H1 (cell line): ENCODE results near the gene PRKCA. TPM values are rescaled to one million over a fixed set of nuclear protein-coding genes. Genes with fewer than 3 reads are reported as not detected.

Source experiments
- CTCF ChIA-PET: fragments of 300-600 bp; sonication (Branson Sonifier 250); formaldehyde crosslinking; loops from one replicate; lab custom pipeline; 2021; ENCODE audit not compliant: partially characterized antibody; lab: Charles Lee
- POLR2A ChIA-PET: fragments of 300-600 bp; sonication (Branson Sonifier 250); formaldehyde crosslinking; loops from one replicate; lab custom pipeline; 2021; ENCODE audit warnings: inconsistent platforms; ENCODE audit not compliant: partially characterized antibody; lab: Charles Lee
- DNase-seq, 2 experiments: peaks; one replicate each; pipeline versions ENCODE4 v3.0.0 to v3.0.0-alpha.2; 2010 to 2022; ENCODE audit warnings: low spot score in 2 of 2, low read depth in 1 of 2, mixed read lengths in 1 of 2
- FAIRE-seq: peaks from 2 replicates; lab custom pipeline; 2011; peaks lifted over from hg19 to GRCh38; lab: Jason Lieb, UNC
- H2AFZ ChIP-seq: 2 replicates; pipeline ENCODE4 v1.8.1; 2012; ENCODE audit warnings: low read length, inconsistent platforms
- H2AK5ac ChIP-seq: 2 replicates; pipeline ENCODE4 v1.6.1; 2013; ENCODE audit warnings: low read depth, low read length
- H2BK120ac ChIP-seq: replicated peaks from 2 replicates; pipeline ENCODE3; 2013; ENCODE audit warnings: low read depth, low read length, inconsistent platforms
- H2BK12ac ChIP-seq: 2 replicates; pipeline ENCODE4 v1.6.1; 2013; ENCODE audit warnings: low read depth, low read length
- H2BK15ac ChIP-seq: 2 replicates; pipeline ENCODE4 v1.6.1; 2013; ENCODE audit warnings: low read length
- H2BK20ac ChIP-seq: 2 replicates; pipeline ENCODE4 v1.6.1; 2013; ENCODE audit warnings: low read length
- H2BK5ac ChIP-seq: 2 replicates; pipeline ENCODE4 v1.6.1; 2013; ENCODE audit warnings: low read depth, low read length
- H3K14ac ChIP-seq: 2 replicates; pipeline ENCODE4 v1.6.1; 2013; ENCODE audit warnings: inconsistent platforms; ENCODE audit not compliant: insufficient read length
- H3K18ac ChIP-seq: 2 replicates; pipeline ENCODE4 v1.6.1; 2013; ENCODE audit warnings: low read length; ENCODE audit errors: extremely low read depth
- H3K23ac ChIP-seq: 2 replicates; pipeline ENCODE4 v1.6.1; 2013; ENCODE audit warnings: inconsistent platforms; ENCODE audit not compliant: insufficient read length
- H3K23me2 ChIP-seq: 2 replicates; pipeline ENCODE4 v1.6.1; 2013; ENCODE audit warnings: low read depth, low read length
- H3K27ac ChIP-seq: 2 replicates; pipeline ENCODE4 v1.6.1; 2011; ENCODE audit warnings: low read depth, low read length, inconsistent platforms
- H3K27me3 ChIP-seq, 4 experiments: replicated peaks in 1 of 4; 1 replicate in 1 of 4; 2 replicates in 3 of 4; pipeline versions ENCODE4 v1.6.1 to v1.8.1; 2011 to 2013; ENCODE audit warnings: low read length in 3 of 4, mild to moderate bottlenecking in 3 of 4, inconsistent platforms in 2 of 4, mixed read lengths in 2 of 4, moderate library complexity in 1 of 4; ENCODE audit not compliant: control insufficient read depth in 3 of 4, insufficient read depth in 3 of 4; ENCODE audit errors: extremely low read depth in 1 of 4
- H3K36me3 ChIP-seq, 4 experiments: 2 replicates each; pipeline versions ENCODE4 v1.6.1 to v1.8.1; 2011 to 2013; ENCODE audit warnings: mild to moderate bottlenecking in 4 of 4, low read length in 3 of 4, moderate library complexity in 2 of 4, control low read depth in 1 of 4, inconsistent platforms in 1 of 4; ENCODE audit not compliant: insufficient read depth in 4 of 4, control insufficient read depth in 2 of 4
- H3K4ac ChIP-seq: replicated peaks from 2 replicates; pipeline ENCODE3; 2013; ENCODE audit warnings: low read length, low read depth, mixed read lengths, inconsistent platforms; ENCODE audit not compliant: insufficient read length
- H3K4me1 ChIP-seq, 4 experiments: replicated peaks in 1 of 4; 1 replicate in 1 of 4; 2 replicates in 3 of 4; pipeline versions ENCODE4 v1.6.1 to v1.8.1; 2011 to 2013; ENCODE audit warnings: low read length in 3 of 4, inconsistent platforms in 2 of 4, mixed read lengths in 1 of 4; ENCODE audit not compliant: insufficient read depth in 4 of 4, control insufficient read depth in 3 of 4
- H3K4me2 ChIP-seq, 2 experiments: 2 replicates each; pipeline versions ENCODE4 v1.6.1 to v1.8.1; 2011 to 2013; ENCODE audit warnings: low read depth in 2 of 2, low read length in 2 of 2, control low read depth in 1 of 2, inconsistent platforms in 1 of 2, mild to moderate bottlenecking in 1 of 2; ENCODE audit not compliant: insufficient read depth in 1 of 2
- H3K4me3 ChIP-seq, 4 experiments: fragments of 200-600, 300-600 bp in 1 of 4; sonication (generic), shearing (Covaris generic), sonication (Bioruptor Twin) in 1 of 4; 2 replicates each; pipeline versions ENCODE4 v1.5.1 to v1.8.1; 2011 to 2016; ENCODE audit warnings: low read length in 4 of 4, low read depth in 3 of 4, control low read depth in 2 of 4, inconsistent platforms in 2 of 4, mild to moderate bottlenecking in 2 of 4, mixed read lengths in 1 of 4, moderate library complexity in 1 of 4; ENCODE audit not compliant: insufficient read depth in 2 of 4; ENCODE audit errors: extremely low read depth in 1 of 4
- H3K56ac ChIP-seq: replicated peaks from 2 replicates; pipeline ENCODE3; 2013; ENCODE audit warnings: low read depth, mild to moderate bottlenecking, mixed read lengths, low read length, inconsistent platforms; ENCODE audit not compliant: insufficient read length
- H3K79me1 ChIP-seq: 2 replicates; pipeline ENCODE4 v1.6.1; 2013; ENCODE audit warnings: low read depth, low read length, control low read depth
- H3K79me2 ChIP-seq, 2 experiments: 2 replicates each; pipeline versions ENCODE4 v1.6.1 to v1.8.1; 2012 to 2013; ENCODE audit warnings: low read length in 2 of 2, mild to moderate bottlenecking in 2 of 2, inconsistent platforms in 1 of 2; ENCODE audit not compliant: insufficient read depth in 2 of 2, control insufficient read depth in 1 of 2
- H3K9ac ChIP-seq, 4 experiments: replicated peaks in 1 of 4; 1 replicate in 1 of 4; 2 replicates in 3 of 4; pipeline versions ENCODE4 v1.6.1 to v1.8.1; 2011 to 2013; ENCODE audit warnings: low read depth in 3 of 4, low read length in 3 of 4, control low read depth in 2 of 4, mild to moderate bottlenecking in 2 of 4, moderate library complexity in 2 of 4, inconsistent platforms in 1 of 4; ENCODE audit errors: extremely low read depth in 1 of 4
- H3K9me3 ChIP-seq, 2 experiments: 2 replicates each; pipeline versions ENCODE4 v1.6.1 to v1.8.1; 2012 to 2013; ENCODE audit warnings: mild to moderate bottlenecking in 2 of 2, moderate library complexity in 2 of 2, control low read depth in 1 of 2, inconsistent platforms in 1 of 2, low read depth in 1 of 2, low read length in 1 of 2, mixed read lengths in 1 of 2; ENCODE audit not compliant: insufficient read depth in 2 of 2
- H4K20me1 ChIP-seq, 2 experiments: replicated peaks in 1 of 2; 2 replicates each; pipeline versions ENCODE3 to v1.8.1; 2011 to 2013; ENCODE audit warnings: inconsistent platforms in 2 of 2, low read length in 2 of 2, mild to moderate bottlenecking in 1 of 2; ENCODE audit not compliant: insufficient read depth in 2 of 2, control insufficient read depth in 1 of 2
- H4K5ac ChIP-seq: 2 replicates; pipeline ENCODE4 v1.6.1; 2013; ENCODE audit warnings: low read length, low read depth, mixed read lengths, inconsistent platforms; ENCODE audit not compliant: insufficient read length
- H4K8ac ChIP-seq: 2 replicates; pipeline ENCODE4 v1.8.0; 2013; ENCODE audit warnings: mild to moderate bottlenecking, moderate library complexity, low read length, inconsistent platforms; ENCODE audit not compliant: insufficient read depth; ENCODE audit errors: extremely low read depth
- H4K91ac ChIP-seq: replicated peaks from 2 replicates; pipeline ENCODE3; 2013; ENCODE audit warnings: low read length, mixed read lengths, inconsistent platforms; ENCODE audit not compliant: insufficient read length
- CBX5 ChIP-seq: fragments of 300-800, 300-1000 bp; sonication (generic); IDR thresholded peaks from 2 replicates; pipeline ENCODE4 v1.7.1; 2016; ENCODE audit warnings: antibody characterized with exemption, low read length, low read depth
- CBX8 ChIP-seq: fragments of 300-800, 300-1000 bp; sonication (generic); IDR thresholded peaks from 2 replicates; pipeline ENCODE4 v1.7.1; 2016; ENCODE audit warnings: low read depth, low read length, borderline replicate concordance
- CREB1 ChIP-seq: IDR thresholded peaks from 2 replicates; pipeline ENCODE4 v1.6.1; 2012; ENCODE audit warnings: inconsistent platforms
- HDAC6 ChIP-seq: IDR thresholded peaks from one replicate; pipeline ENCODE4 v1.7.1; 2012; ENCODE audit warnings: low read depth, mild to moderate bottlenecking, inconsistent platforms, low read length, moderate library complexity
- RNF2 ChIP-seq: fragments of 200-900, 300-1000 bp; sonication (generic); IDR thresholded peaks from 2 replicates; pipeline ENCODE4 v1.7.1; 2016; ENCODE audit warnings: borderline replicate concordance, low read depth, mild to moderate bottlenecking, antibody characterized with exemption, low read length; ENCODE audit not compliant: poor library complexity, severe bottlenecking; ENCODE audit errors: missing control alignments
- SAP30 ChIP-seq: fragments of 300-600 bp; sonication (generic); IDR thresholded peaks from 2 replicates; pipeline ENCODE4 v1.7.1; 2012; ENCODE audit warnings: low read length, moderate library complexity, mild to moderate bottlenecking, inconsistent platforms; ENCODE audit not compliant: insufficient read depth, insufficient replicate concordance
- SIRT6 ChIP-seq: IDR thresholded peaks from one replicate; pipeline ENCODE4 v1.7.1; 2012; ENCODE audit warnings: low read length, inconsistent platforms
- WGBS, 2 experiments: shearing (Covaris generic) in 1 of 2; methylation state at CpG; one replicate each; pipeline versions ENCODE4 v1.1.6 to v1.1.7; 2013 to 2015; ENCODE audit warnings: low lambda C conversion rate in 2 of 2, mixed read lengths in 2 of 2, inconsistent platforms in 1 of 2, low coverage in 1 of 2, missing lambda C conversion rate in 1 of 2; ENCODE audit not compliant: insufficient replicate concordance in 2 of 2, insufficient coverage in 1 of 2, insufficient read length in 1 of 2; ENCODE audit errors: extremely low coverage in 1 of 2, missing lambda C conversion rate in 1 of 2; 5-methylcytosine and 5-hydroxymethylcytosine counted together
- polyA plus RNA-seq, 7 experiments: library from polyadenylated mRNA; depleted of rRNA in 3 of 7; stranded (reverse) in 5 of 7; unstranded in 2 of 7; fragments of >200 nt in 5 of 7; fragments of 200-250 nt in 2 of 7; gene quantifications; 1 replicate in 5 of 7; 2 replicates in 1 of 7; 4 replicates in 1 of 7; pipeline versions ENCODE4 v1.2.1 to v1.2.3, GENCODE V29; 2011 to 2013; ENCODE audit warnings: missing spikeins in 2 of 7, mixed read lengths in 2 of 7
- total RNA-seq: library from RNA; stranded (reverse); fragmentation: NEBNext Ultra II Directional; extraction: Animal tissue kit (Norgen Biotek cat#: 25700); gene quantifications from 2 replicates; pipeline ENCODE4 v1.2.1, GENCODE V29; 2021
- TF ChIP-seq, protein P1 (sequence below), 3 experiments: IDR thresholded peaks; 1 replicate in 2 of 3; 2 replicates in 1 of 3; pipeline versions ENCODE4 v1.5.1 to v1.6.1; 2011; ENCODE audit warnings: low read length in 3 of 3, mild to moderate bottlenecking in 3 of 3, inconsistent platforms in 2 of 3, low read depth in 1 of 3, moderate library complexity in 1 of 3; ENCODE audit not compliant: insufficient read depth in 1 of 3; ENCODE audit errors: control extremely low read depth in 1 of 3

The PRKCA gene
- total and polyA plus RNA-seq, 2 of the 8 experiments (the other 6 are each of a cell fraction or from before 2014, with no cell fraction given): 5.8 to 17.8 TPM

DNA sequence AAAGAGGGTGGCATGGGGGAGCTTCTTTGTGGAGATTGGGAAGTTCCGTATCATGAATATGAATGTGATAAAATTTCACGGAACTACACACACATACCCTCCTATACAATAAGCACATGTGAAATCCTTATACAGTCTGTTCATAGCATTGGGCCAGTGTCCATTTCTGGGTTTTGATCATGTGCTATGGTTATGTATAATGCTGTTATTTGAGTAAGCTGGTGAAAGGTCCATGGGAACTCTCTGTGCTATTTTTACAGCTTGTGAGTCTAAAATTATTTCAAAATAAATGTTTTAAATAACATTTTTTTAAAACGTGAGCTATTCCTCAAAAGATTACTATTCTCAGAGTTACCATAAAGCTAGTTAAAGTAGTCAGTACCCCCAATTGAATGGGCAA lies 327.3 kb downstream of the PRKCA start:
- H2BK12ac ChIP-seq: no peak overlapping the region

More for the DNA sequence above, 327.3 kb downstream of the PRKCA start:
- Histone ChIP-seq H2BK120ac (no peak overlapping the region), H3K27me3 (no peaks in the 10 kb centered on the region), H3K79me1 (no peaks in the 10 kb centered on the region), H3K36me3 (no peaks in the 10 kb centered on the region), H3K23me2 (no peaks in the 10 kb centered on the region), H3K4ac (no peak overlapping the region), H4K91ac (no peak overlapping the region), H3K79me2 (no peaks in the 10 kb centered on the region), H3K4me3 (no peak overlapping the region), H2AK5ac (no peak overlapping the region), H3K23ac (no peak overlapping the region), H2AFZ (no peak overlapping the region), H4K8ac (no peak overlapping the region), H3K27ac (no peak overlapping the region), H4K5ac (no peak overlapping the region), H3K18ac (no peak overlapping the region), H3K14ac (no peak overlapping the region), H2BK5ac (no peak overlapping the region), H3K4me2 (no peak overlapping the region), H2BK15ac (no peak overlapping the region), H3K9ac (no peak overlapping the region), H3K9me3 (no peaks in the 10 kb centered on the region), H4K20me1 (peaks cover 0 to 2% of the 10 kb centered on the region in 2 experiments), H3K56ac (no peak overlapping the region), H3K4me1 (no peaks in the 10 kb centered on the region), H2BK20ac (no peak overlapping the region)
- ChIA-PET POLR2A (interaction anchor here (0.7 kb wide), 1 partner anchor 420 kb away, joined by 3 read pairs; no protein-coding TSS in a partner anchor), CTCF (interaction anchor here (0.9 to 1.5 kb wide), 6 partner anchors 9 to 374 kb away, joined by 3 to 5 read pairs (median 3); no protein-coding TSS in a partner anchor)
- WGBS, 2 experiments: 91% methylated on average over 3 of the region's 3 CpGs; no CpG with 5 or more reads in 1 of the 2 experiments
- TF ChIP-seq SAP30: no peak
- TF ChIP-seq CBX8: no peak
- TF ChIP-seq CREB1: no peak
- TF ChIP-seq, protein P1, sequence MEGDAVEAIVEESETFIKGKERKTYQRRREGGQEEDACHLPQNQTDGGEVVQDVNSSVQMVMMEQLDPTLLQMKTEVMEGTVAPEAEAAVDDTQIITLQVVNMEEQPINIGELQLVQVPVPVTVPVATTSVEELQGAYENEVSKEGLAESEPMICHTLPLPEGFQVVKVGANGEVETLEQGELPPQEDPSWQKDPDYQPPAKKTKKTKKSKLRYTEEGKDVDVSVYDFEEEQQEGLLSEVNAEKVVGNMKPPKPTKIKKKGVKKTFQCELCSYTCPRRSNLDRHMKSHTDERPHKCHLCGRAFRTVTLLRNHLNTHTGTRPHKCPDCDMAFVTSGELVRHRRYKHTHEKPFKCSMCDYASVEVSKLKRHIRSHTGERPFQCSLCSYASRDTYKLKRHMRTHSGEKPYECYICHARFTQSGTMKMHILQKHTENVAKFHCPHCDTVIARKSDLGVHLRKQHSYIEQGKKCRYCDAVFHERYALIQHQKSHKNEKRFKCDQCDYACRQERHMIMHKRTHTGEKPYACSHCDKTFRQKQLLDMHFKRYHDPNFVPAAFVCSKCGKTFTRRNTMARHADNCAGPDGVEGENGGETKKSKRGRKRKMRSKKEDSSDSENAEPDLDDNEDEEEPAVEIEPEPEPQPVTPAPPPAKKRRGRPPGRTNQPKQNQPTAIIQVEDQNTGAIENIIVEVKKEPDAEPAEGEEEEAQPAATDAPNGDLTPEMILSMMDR (IDR thresholded peaks at IDR 0.05; ENCODE audit: control extremely low read depth in 1 of 3, insufficient read depth in 1 of 3, low read depth in 1 of 3, low read length in 3 of 3): no peak
- TF ChIP-seq HDAC6: no peak
- TF ChIP-seq SIRT6: no peak
- TF ChIP-seq RNF2: no peak
- no peak for TF ChIP-seq CBX5
- no peak for DNase-seq
- no peak for FAIRE-seq
